ENCODE results near the gene GTSF1L.

- TF ChIP-seq TOX (CRISPR knock-in tag; IDR thresholded peaks at IDR 0.05; ENCODE audit: borderline replicate concordance): no peak
- TF ChIP-seq SNAI2 (CRISPR knock-in tag; IDR thresholded peaks at IDR 0.05): no peak
- TF ChIP-seq CSRNP3 (CRISPR knock-in tag; IDR thresholded peaks at IDR 0.05): no peak
- no peak for TF ChIP-seq OSR1 (CRISPR knock-in tag; IDR thresholded peaks at IDR 0.05)
- no peak for TF ChIP-seq ARNTL (CRISPR knock-in tag; IDR thresholded peaks at IDR 0.05; ENCODE audit: borderline replicate concordance, low read depth)
- no peak for TF ChIP-seq ZFP3 (CRISPR knock-in tag; IDR thresholded peaks at IDR 0.05)
- no peak for TF ChIP-seq GLIS3 (CRISPR knock-in tag; IDR thresholded peaks at IDR 0.05)
- TF ChIP-seq ZNF70 (CRISPR knock-in tag; IDR thresholded peaks at IDR 0.05): no peak
- no peak for TF ChIP-seq ZC3H10 (CRISPR knock-in tag; IDR thresholded peaks at IDR 0.05)
- TF ChIP-seq RARB (CRISPR knock-in tag; IDR thresholded peaks at IDR 0.05): no peak
- no peak for TF ChIP-seq ZNF8 (CRISPR knock-in tag; IDR thresholded peaks at IDR 0.05)
- no peak for TF ChIP-seq TSHZ2 (CRISPR knock-in tag; IDR thresholded peaks at IDR 0.05)
These were observed 2.0 kb upstream of the GTSF1L start for GRCh38 chr20:43728686-43729255.
